AML-193 (cell line): Measurements from ENCODE around the gene F13B.
"Not testable (repeated sequence)": the region's sequence is repeated elsewhere in the genome, so short reads cannot be mapped to it uniquely, and the experiment has no call there.

Source experiments
- DNase-seq, 2 experiments: peaks; one replicate each; lab custom pipeline; 2025; lab: John Stamatoyannopoulos, UW

The F13B gene

DNA sequence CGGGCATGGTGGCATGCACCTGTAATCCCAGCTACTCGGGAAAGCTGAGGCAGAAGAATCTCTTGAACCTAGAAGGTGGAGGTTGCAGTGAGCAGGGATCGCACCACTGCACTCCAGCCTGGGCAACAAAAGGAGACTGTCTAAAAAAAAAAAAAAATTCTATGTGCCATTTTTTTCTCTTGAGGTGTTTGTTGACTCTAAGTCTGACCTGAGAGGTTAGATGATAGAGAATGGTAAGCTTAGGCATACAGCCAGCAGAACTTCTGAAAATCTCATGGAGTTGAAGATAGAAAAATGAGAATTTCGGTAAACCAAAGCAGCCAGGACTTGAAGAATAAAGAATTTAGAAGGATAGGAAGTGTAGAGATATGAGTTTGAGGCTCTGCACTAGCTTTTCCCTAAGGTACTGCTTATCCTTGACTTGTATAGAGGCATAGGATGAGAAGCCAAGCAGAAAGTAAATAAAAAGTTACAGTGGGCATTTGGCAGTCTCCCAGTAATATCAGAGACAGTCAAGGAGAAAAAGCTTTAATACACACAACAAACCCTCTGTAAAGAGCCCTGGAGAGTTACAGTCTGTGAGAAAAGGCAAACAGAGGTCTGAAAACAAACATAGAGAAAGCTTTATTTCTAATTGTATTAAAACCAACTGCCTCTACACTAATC, 24.3 kb downstream of the F13B start:
- DNase-seq, result no peak

DNA sequence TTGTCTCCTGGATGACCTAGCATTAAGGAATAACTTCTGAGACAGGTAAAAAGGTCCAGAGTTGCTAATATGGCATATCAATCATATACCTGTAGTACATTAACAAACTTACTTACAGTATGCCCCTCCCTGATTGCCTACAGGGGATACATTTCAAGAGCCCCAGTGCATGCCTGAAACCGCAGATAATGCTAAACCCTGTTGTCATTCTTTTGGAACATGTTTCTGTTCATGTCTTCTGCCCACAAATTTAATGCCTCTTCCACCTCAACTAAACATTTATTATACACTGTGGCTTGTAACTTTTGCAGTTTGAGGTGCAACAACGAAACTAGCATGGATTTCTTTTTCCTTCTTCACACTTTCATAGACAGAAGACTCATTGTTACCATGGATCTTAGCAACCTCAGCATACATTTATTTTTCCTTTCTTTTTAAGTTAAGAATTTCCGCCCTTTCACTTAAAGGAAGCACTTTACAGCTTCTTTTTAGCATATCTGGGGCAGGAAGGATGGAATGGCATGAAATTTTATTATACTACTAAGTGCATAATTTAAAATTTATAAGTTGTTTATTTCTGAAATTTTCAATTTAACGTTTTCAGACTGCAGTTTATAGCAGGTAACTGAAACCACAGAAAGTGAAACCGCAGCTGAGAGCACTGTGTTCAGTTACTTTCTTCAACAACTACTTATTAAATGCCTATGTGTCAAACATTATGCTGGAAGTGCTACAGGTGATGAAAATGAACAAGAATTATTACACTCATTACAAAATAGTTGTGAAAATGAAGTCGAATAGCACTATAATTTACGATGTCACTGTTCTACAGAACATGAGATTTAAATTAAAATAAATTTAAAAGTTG, 25.3 kb downstream of the F13B start:
- no peak for DNase-seq

- DNase-seq, result no peak
Measured at GRCh38 chr1:197036861-197037260, 30.2 kb downstream of the F13B start.

GRCh38 chr1:197034631-197035339, 32.3 kb downstream of the F13B start:
- DNase-seq, result not testable (repeated sequence)

DNA sequence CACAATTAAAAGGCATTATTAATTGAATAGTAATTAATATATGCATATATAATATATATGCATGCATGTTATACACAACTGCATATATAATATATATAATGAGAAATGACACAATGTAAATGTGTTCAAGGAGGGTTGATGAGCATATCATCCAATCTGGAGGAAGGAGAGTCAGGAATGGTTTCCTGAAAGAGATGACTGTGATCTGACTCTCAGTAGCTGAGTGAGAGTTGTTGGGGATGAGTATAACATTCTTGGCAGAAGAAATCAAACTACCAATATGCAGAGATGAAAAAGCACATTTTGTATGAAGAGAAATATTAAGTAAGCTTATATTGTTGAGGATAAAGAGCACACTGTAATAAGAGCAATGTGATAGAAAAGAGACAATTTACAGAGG, 37.3 kb downstream of the F13B start:
- no peak for DNase-seq

- no peak for DNase-seq
Measured at GRCh38 chr1:197027359-197027758, 39.7 kb downstream of the F13B start.

- DNase-seq, result no peak
Measured at GRCh38 chr1:197024460-197024859, 42.6 kb downstream of the F13B start.

DNA sequence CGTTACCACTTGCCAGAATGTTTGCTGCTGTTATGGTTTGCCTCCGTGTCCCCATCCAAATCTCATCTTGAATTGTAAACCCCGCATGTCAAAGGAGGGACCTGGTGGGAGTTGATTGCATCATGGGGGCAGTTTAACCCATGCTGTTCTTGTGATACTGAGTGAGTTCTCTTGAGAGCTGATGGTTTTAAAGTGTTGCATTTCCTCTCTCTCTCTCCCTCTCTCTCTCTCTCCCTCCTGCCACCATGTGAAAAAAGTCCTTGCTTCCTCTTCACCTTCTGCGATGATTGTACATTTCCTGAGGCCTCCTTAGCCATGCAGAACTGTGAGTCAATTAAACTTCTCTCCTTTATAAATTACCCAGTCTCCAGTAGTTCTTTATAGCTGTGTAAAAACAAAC, 45.3 kb downstream of the F13B start:
- no peak for DNase-seq

- DNase-seq, result no peak
Measured at GRCh38 chr1:197017558-197018146, 49.4 kb downstream of the F13B start.

DNA sequence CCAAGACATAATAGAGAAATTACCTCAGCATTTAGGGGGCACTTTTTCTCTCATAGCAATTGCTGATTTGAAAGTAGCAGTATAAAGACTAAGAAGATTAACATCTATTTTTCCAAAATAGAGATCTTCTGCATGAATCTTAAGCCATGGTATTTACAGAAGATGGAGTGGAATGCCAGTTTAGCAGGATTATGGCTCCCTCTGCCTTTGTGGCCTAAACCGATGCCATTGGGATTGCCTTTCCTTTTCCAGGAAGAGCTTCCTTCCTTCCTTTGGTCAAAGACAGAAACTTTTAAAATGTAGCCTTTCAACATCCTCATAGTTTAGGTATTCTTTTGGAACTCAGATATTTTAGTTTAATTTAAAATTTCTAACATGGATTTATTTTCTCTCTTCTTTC, 50.3 kb downstream of the F13B start:
- DNase-seq, result no peak

- DNase-seq, result no peak
Measured at GRCh38 chr1:197013234-197013633, 53.8 kb downstream of the F13B start.

GRCh38 chr1:197011614-197012013, 55.4 kb downstream of the F13B start:
- no peak for DNase-seq

DNA sequence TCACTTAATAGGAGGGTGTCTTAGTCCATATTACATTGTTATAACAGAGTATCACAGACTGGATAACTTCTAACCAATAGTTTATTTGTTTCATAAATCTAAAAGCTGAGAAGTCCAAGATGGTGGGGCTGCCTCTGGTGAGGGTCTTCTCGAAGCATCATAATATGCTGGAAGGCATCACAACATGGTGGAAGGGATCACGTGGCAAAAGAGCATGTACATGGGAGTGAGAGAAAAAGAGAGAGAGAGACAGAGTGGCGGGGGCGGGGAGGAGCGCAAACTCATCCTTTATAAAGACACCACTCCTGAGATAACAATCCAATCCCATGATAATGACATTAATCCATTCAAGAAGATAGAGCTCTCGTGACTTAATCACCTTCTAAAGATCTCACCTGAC, 58.2 kb downstream of the F13B start:
- no peak for DNase-seq

DNA sequence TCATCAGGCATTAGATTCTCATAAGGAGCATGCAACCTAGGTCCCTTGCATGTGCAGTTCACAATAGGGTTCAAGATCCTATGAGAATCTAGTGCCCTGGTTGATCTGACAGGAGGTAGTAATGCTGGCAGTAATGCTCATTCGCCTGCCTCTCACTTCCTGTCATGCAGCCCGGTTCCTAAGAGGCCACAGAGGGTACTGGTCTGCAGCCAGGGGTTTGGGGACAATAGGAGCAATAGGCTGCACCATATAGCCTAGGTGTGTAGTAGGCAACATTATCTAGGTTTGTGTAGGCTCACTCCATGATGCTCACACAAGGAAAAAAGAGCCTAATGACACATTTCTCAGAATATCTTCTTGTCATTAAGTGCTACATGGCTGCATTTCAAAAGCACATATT, 63.9 kb downstream of the F13B start:
- no peak for DNase-seq

- DNase-seq, result no peak
Measured at GRCh38 chr1:197001828-197002227, 65.2 kb downstream of the F13B start.

DNA sequence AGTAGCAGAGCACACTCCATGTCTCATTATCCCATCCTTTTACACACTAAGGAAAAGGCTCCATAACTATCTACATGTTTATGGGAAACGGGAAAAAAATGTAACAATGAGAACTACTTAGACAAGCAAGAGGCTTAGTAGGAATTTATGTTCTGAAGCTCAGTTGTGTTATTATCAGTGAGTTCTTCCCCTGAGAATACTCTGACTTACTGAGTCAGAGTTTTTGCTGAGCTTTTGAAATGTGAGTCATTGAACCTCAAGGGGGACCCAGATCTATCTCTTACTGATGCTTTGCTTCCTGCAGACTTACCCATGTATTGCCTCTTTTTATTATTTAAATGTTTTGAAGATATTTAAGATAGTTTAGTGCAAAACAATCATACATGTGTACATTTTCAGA, 69.6 kb downstream of the F13B start:
- DNase-seq, result no peak

- DNase-seq, result no peak
Measured at GRCh38 chr1:196993916-196994315, 73.1 kb downstream of the F13B start.

DNA sequence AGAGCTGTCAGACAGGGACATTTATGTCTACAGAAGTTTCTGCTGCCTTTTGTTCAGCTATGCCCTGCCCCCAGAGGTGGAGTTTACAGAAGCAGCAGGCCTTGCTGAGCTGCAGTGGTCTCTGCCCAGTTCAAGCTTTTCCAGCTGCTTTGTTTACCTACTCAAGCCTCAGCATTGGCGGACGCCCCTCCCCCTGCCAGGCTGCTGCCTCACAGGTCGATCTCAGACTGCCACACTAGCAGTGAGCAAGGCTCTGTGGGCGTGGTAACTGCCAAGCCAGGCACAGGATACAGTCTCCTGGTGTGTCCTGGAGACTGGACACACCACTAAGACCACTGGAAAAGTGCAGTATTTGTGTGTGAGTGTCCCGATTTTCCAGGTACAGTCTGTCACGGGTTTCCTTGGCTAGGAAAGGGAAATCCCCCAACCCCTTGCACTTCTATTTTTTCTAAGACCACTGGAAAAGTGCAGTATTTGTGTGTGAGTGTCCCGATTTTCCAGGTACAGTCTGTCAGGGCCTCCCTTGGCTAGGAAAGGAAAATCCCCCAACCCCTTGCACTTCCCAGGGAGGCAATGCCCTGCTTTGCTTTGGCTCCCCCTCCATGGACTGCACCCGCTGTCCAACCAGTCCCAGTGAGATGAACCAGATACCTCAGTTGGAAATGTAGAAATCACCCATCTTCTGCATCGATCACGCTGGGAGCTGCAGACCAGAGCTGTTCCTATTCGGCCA, 75.0 kb downstream of the F13B start:
- not testable (repeated sequence) for DNase-seq
